ENCODE data around the gene ZC3H7B.
"Not testable (repeated sequence)": the region's sequence is repeated elsewhere in the genome, so short reads cannot be mapped to it uniquely, and the experiment has no call there.

ZC3H7B gene

GRCh38 chr22:41301085-41302020 lies at the start of gene ZC3H7B:
Gene ZC3H7B, plus strand, starts transcription at chr22:41301525. Its CDS starts 19,136 bp downstream, at chr22:41320661.
- in situ Hi-C loops (cut with HindIII; ENCODE audit: low sequenced_read_pairs) = no loop called here

GRCh38 chr22:41252365-41252764 lies 49.0 kb upstream of the ZC3H7B start:
- in situ Hi-C loops (cut with HindIII; ENCODE audit: low sequenced_read_pairs) = no loop called here

GRCh38 chr22:41254230-41254629 lies 47.1 kb upstream of the ZC3H7B start:
- in situ Hi-C loops (cut with HindIII; ENCODE audit: low sequenced_read_pairs) = no loop called here

GRCh38 chr22:41256254-41257253 lies 44.8 kb upstream of the ZC3H7B start:
- in situ Hi-C loops (cut with HindIII; ENCODE audit: low sequenced_read_pairs) = no loop called here

GRCh38 chr22:41257696-41258095 lies 43.6 kb upstream of the ZC3H7B start:
- in situ Hi-C loops (cut with HindIII; ENCODE audit: low sequenced_read_pairs) = no loop called here

GRCh38 chr22:41259756-41260155 lies 41.6 kb upstream of the ZC3H7B start:
- in situ Hi-C loops (cut with HindIII; ENCODE audit: low sequenced_read_pairs) = not testable (repeated sequence)

GRCh38 chr22:41260871-41261270 lies 40.5 kb upstream of the ZC3H7B start:
- in situ Hi-C loops (cut with HindIII; ENCODE audit: low sequenced_read_pairs) = no loop called here

- in situ Hi-C loops (cut with HindIII; ENCODE audit: low sequenced_read_pairs) = no loop called here
These were observed 39.6 kb upstream of the ZC3H7B start for GRCh38 chr22:41261541-41262249.

GRCh38 chr22:41262250-41262765 lies 39.0 kb upstream of the ZC3H7B start:
- in situ Hi-C loops (cut with HindIII; ENCODE audit: low sequenced_read_pairs) = no loop called here

- in situ Hi-C loops (cut with HindIII; ENCODE audit: low sequenced_read_pairs) = no loop called here
These were observed 37.6 kb upstream of the ZC3H7B start for GRCh38 chr22:41263704-41264103.

- in situ Hi-C loops (cut with HindIII; ENCODE audit: low sequenced_read_pairs) = no loop called here
These were observed 36.9 kb upstream of the ZC3H7B start for GRCh38 chr22:41264408-41264941.

- in situ Hi-C loops (cut with HindIII; ENCODE audit: low sequenced_read_pairs) = no loop called here
These were observed 33.4 kb upstream of the ZC3H7B start for GRCh38 chr22:41267958-41268357.

- in situ Hi-C loops (cut with HindIII; ENCODE audit: low sequenced_read_pairs) = no loop called here
These were observed 29.5 kb upstream of the ZC3H7B start for GRCh38 chr22:41271787-41272186.

- in situ Hi-C loops (cut with HindIII; ENCODE audit: low sequenced_read_pairs) = no loop called here
These were observed 28.2 kb upstream of the ZC3H7B start for GRCh38 chr22:41273128-41273527.

- in situ Hi-C loops (cut with HindIII; ENCODE audit: low sequenced_read_pairs) = no loop called here
These were observed 26.5 kb upstream of the ZC3H7B start for GRCh38 chr22:41274856-41275255.

- in situ Hi-C loops (cut with HindIII; ENCODE audit: low sequenced_read_pairs) = no loop called here
These were observed 21.3 kb upstream of the ZC3H7B start for GRCh38 chr22:41280065-41280464.

- in situ Hi-C loops (cut with HindIII; ENCODE audit: low sequenced_read_pairs) = no loop called here
These were observed 20.5 kb upstream of the ZC3H7B start for GRCh38 chr22:41280854-41281253.

- in situ Hi-C loops (cut with HindIII; ENCODE audit: low sequenced_read_pairs) = no loop called here
These were observed 16.9 kb upstream of the ZC3H7B start for GRCh38 chr22:41284465-41284864.

GRCh38 chr22:41285441-41285819 lies 15.9 kb upstream of the ZC3H7B start:
- in situ Hi-C loops (cut with HindIII; ENCODE audit: low sequenced_read_pairs) = no loop called here
